Astrocyte (in vitro differentiated cells and primary cell): ENCODE measurements around the gene CRYAB.

ENCODE experiments used
- CTCF ChIP-seq: IDR thresholded peaks from 2 replicates; pipeline ENCODE4 v1.5.1; 2011; ENCODE audit warnings: low read depth, mild to moderate bottlenecking, inconsistent platforms, low read length, moderate library complexity; ENCODE audit not compliant: insufficient read depth
- EZH2 ChIP-seq: IDR thresholded peaks from 2 replicates; pipeline ENCODE4 v1.6.1; 2012; ENCODE audit warnings: mild to moderate bottlenecking, low read length, inconsistent platforms; ENCODE audit not compliant: insufficient read depth

- TF ChIP-seq CTCF (no peak), EZH2 (no peak)
Observed at GRCh38 chr11:111941963-111942362, 30.4 kb upstream of the CRYAB start.
